Activated CD8-positive, alpha-beta memory T cell treated with anti-CD3 and anti-CD28 coated beads, Interleukin-2, amount 50 U/mL, for 48 hours (primary cell): Measurements from ENCODE around the gene LIMS2.

Experiments
- DNase-seq: peaks from one replicate; pipeline ENCODE4 v3.0.0-alpha.2; 2020

LIMS2 gene

GRCh38 chr2:127700527-127701192 lies 25.3 kb upstream of the LIMS2 start:
- DNase-seq = peak; percentile 67

GRCh38 chr2:127698553-127699355 lies 23.4 kb upstream of the LIMS2 start:
- no peak for DNase-seq

GRCh38 chr2:127697482-127698180 lies 22.3 kb upstream of the LIMS2 start:
- no peak for DNase-seq

- DNase-seq = peak; percentile 74
Measured at GRCh38 chr2:127695491-127696472, 20.5 kb upstream of the LIMS2 start.

- DNase-seq = no peak
Measured at GRCh38 chr2:127694986-127695385, 19.7 kb upstream of the LIMS2 start.

- no peak for DNase-seq
Measured at GRCh38 chr2:127690696-127691095, 15.4 kb upstream of the LIMS2 start.

GRCh38 chr2:127688405-127688804 lies 13.1 kb upstream of the LIMS2 start:
- DNase-seq = no peak

GRCh38 chr2:127685410-127686080 lies 10.2 kb upstream of the LIMS2 start:
- DNase-seq = no peak

GRCh38 chr2:127683757-127684156 lies 8.4 kb upstream of the LIMS2 start:
- no peak for DNase-seq

GRCh38 chr2:127683056-127683455 lies 7.7 kb upstream of the LIMS2 start:
- DNase-seq = no peak

GRCh38 chr2:127681976-127682857 lies 6.9 kb upstream of the LIMS2 start:
- no peak for DNase-seq

- peak; percentile 52 for DNase-seq
Measured at GRCh38 chr2:127681288-127681804, 6.0 kb upstream of the LIMS2 start.

GRCh38 chr2:127680706-127681287 lies 5.5 kb upstream of the LIMS2 start:
- DNase-seq = no peak

GRCh38 chr2:127679680-127680361 lies 4.5 kb upstream of the LIMS2 start:
- no peak for DNase-seq

GRCh38 chr2:127678991-127679390 lies 3.7 kb upstream of the LIMS2 start:
- DNase-seq = no peak

GRCh38 chr2:127678531-127678930 lies 3.2 kb upstream of the LIMS2 start:
- DNase-seq = no peak

- DNase-seq = no peak
Measured at GRCh38 chr2:127676906-127677305, 1.6 kb upstream of the LIMS2 start.

GRCh38 chr2:127674241-127675209 lies 805 bp downstream of the LIMS2 start:
- peak; percentile 62 for DNase-seq
